Measurements from ENCODE around the gene DZIP1L. TPM values are rescaled to one million over a fixed set of nuclear protein-coding genes. Genes with fewer than 3 reads are reported as not detected.
A peak's percentile ranks its signal among the peaks of the same experiment; 100 is the strongest.
"Not testable (repeated sequence)": the region's sequence is repeated elsewhere in the genome, so short reads cannot be mapped to it uniquely, and the experiment has no call there.

DZIP1L gene
- 10.7 and 14.4 TPM in 2 replicates for total RNA-seq (2014; rRNA removed; shearing (Covaris generic))

GRCh38 chr3:138114988-138115971 is at the start of gene DZIP1L:
Gene DZIP1L (minus strand): TSS chr3:138115608. CDS start chr3:138103971, 11,637 bp downstream.
- DNase-seq (ENCODE audit: low spot score) = peak; percentile 79

- DNase-seq (ENCODE audit: low spot score) = no peak
Measured at GRCh38 chr3:138165061-138165460, 49.7 kb upstream of the DZIP1L start.

- no peak for DNase-seq (ENCODE audit: low spot score)
Measured at GRCh38 chr3:138157743-138158142, 42.3 kb upstream of the DZIP1L start.

- no peak for DNase-seq (ENCODE audit: low spot score)
Measured at GRCh38 chr3:138154534-138154933, 39.1 kb upstream of the DZIP1L start.

- DNase-seq (ENCODE audit: low spot score) = no peak
Measured at GRCh38 chr3:138148503-138148902, 33.1 kb upstream of the DZIP1L start.

- DNase-seq (ENCODE audit: low spot score) = not testable (repeated sequence)
Measured at GRCh38 chr3:138142181-138142580, 26.8 kb upstream of the DZIP1L start.

- DNase-seq (ENCODE audit: low spot score) = peak; percentile 20
Measured at GRCh38 chr3:138140940-138141339, 25.5 kb upstream of the DZIP1L start.

- no peak for DNase-seq (ENCODE audit: low spot score)
Measured at GRCh38 chr3:138139691-138140090, 24.3 kb upstream of the DZIP1L start.

- DNase-seq (ENCODE audit: low spot score) = no peak
Measured at GRCh38 chr3:138137861-138138260, 22.5 kb upstream of the DZIP1L start.

- DNase-seq (ENCODE audit: low spot score) = no peak
Measured at GRCh38 chr3:138136201-138136600, 20.8 kb upstream of the DZIP1L start.

GRCh38 chr3:138135833-138136194 is 20.4 kb upstream of the DZIP1L start:
- no peak for DNase-seq (ENCODE audit: low spot score)

- no peak for DNase-seq (ENCODE audit: low spot score)
Measured at GRCh38 chr3:138135146-138135832, 19.9 kb upstream of the DZIP1L start.

- DNase-seq (ENCODE audit: low spot score) = no peak
Measured at GRCh38 chr3:138132239-138132638, 16.8 kb upstream of the DZIP1L start, which contains the start of gene A4GNT. Gene A4GNT (minus strand): TSS chr3:138132390. CDS start chr3:138131256, 1,134 bp downstream.

- no peak for DNase-seq (ENCODE audit: low spot score)
Measured at GRCh38 chr3:138127636-138128365, 12.4 kb upstream of the DZIP1L start.

- DNase-seq (ENCODE audit: low spot score) = no peak
Measured at GRCh38 chr3:138125548-138126221, 10.3 kb upstream of the DZIP1L start.

- no peak for DNase-seq (ENCODE audit: low spot score)
Measured at GRCh38 chr3:138124706-138125355, 9.4 kb upstream of the DZIP1L start.

GRCh38 chr3:138124188-138124587 is 8.8 kb upstream of the DZIP1L start:
- no peak for DNase-seq (ENCODE audit: low spot score)

GRCh38 chr3:138119423-138119766 is 4.0 kb upstream of the DZIP1L start:
- DNase-seq (ENCODE audit: low spot score) = no peak

GRCh38 chr3:138118612-138119422 is 3.4 kb upstream of the DZIP1L start:
- peak; percentile 78 for DNase-seq (ENCODE audit: low spot score)

- peak; percentile 54 for DNase-seq (ENCODE audit: low spot score)
Measured at GRCh38 chr3:138114431-138114918, 933 bp downstream of the DZIP1L start.

Measured in A172 (cell line).